NCI-H460 (cell line): ENCODE data around the gene MAPK9. TPM values are rescaled to one million over a fixed set of nuclear protein-coding genes. Genes with fewer than 3 reads are reported as not detected.
"Not testable (repeated sequence)": the region's sequence is repeated elsewhere in the genome, so short reads cannot be mapped to it uniquely, and the experiment has no call there.

Source experiments
- DNase-seq: peaks from one replicate; pipeline ENCODE4 v3.0.0-alpha.2; 2016; ENCODE audit warnings: low read depth; ENCODE audit errors: extremely low read depth
- total RNA-seq: library from RNA; depleted of rRNA; stranded (reverse); fragments of >200 nt; shearing (Covaris generic); gene quantifications from 2 replicates; pipeline ENCODE4 v1.2.3, GENCODE V29; 2014

MAPK9 gene
- total RNA-seq, 1 experiment from 2014 or later: 39.2 TPM

DNA sequence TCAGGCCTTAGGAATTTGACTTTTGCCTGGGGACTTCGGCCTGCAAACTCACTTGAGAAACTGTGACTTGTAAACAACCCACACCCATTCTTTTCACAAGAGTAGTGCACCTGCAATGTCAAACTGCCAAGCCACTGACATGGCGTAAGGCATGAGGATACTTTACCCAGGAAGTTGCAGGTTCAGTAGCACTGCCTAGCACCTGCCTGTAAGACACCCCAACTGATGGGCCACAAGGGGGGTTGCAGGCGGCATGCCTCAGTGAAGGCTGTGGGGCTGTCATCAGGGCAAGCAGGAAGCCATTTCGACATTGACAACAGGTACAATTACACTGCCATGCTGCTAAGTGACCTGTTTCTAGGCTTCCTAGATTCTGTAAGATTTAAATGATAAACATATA is 41.6 kb downstream of the MAPK9 start:
- no peak for DNase-seq

DNA sequence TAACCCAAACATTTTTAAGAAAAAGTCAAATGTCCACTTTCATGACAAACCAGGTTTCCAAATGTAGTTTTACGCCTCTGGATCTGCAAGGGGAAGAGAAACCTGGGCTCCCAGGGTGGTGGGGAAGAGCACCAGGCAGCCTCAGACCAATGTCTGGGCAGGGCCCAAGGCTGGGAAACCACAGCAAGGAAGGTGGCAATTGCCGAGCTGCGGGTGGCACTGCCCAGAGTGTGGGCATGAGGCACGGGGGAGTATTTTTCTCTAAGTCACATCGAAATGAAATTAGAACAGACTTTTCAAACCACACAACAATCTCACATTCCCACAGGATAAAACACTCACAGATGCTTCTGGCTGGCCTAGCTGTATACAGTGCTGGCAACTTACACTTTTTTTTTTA is 50.3 kb downstream of the MAPK9 start:
- DNase-seq: no peak

DNA sequence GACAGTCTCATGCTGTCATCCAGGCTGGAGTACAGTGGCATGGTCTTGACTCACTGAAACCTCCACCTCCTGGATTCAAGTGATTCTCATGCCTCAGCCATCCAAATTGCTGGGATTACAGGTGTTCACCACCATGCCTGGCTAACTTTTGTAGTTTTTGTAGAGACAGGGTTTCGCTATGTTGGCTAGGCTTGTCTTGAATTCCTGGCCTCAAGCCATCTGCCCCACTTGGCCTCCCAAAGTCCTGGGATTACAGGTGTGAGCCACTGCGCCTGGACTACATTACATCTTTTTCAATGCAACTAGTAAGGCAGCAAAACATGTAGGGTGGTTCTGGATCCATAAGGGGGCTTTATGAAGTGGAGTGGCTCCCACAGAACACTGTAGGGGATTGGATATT is 53.3 kb downstream of the MAPK9 start:
- no peak for DNase-seq

DNA sequence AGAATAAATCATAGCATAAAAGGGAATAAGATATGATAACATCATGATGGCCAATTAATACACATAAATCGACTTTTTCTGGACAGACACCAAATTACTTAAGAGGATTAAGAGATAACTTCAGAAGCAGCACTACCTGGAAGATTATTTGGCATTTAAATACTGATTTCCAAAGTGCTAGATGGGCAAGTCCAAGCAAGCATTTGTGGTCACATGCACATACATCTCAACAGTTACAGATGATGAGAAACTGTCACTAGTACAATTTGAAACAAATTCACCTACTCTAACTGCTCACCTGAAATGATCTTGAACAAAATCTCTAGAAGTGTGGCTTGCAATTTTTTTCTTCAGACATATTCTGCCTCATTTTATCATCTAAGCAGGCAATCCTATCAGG is 56.0 kb downstream of the MAPK9 start:
- no peak for DNase-seq

DNA sequence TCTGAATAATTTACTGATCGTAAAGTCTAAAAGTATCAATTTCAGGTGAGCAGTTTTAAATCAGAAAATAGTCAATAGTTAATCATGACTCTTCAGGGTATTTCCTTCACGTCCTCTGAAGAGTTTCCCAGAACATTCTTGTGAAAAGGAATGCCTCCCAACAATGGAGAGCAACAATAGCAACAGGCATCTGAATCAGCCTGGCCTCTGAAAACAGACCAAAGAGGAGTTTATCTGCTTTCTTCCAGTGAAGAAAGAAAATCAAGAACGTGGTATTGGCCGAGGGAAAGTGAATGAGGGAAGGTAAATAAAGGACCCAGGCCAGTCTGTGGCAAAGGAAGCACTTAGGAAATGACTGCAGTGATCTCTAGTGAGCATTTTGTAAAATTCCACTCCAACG is 56.8 kb downstream of the MAPK9 start:
- no peak for DNase-seq

DNA sequence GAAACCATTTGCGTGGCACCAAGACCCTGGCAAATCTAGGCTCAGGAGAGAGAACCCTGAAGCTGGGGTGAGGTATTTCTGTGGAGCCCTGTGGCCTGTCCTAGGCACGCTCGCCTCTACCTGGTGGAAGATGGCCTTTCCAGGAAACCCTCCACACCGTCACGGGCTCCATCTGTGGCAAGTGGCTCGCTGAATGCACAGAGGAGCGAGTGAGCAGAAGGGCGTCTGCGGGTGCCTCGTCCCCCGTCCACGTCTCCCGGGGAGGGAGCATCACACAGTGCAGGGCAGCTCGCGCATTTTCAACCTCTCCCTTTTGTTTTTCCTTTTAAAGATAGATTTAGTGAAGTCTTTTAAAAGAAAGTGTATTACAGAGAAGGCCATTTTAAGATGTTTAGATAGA is 57.6 kb downstream of the MAPK9 start:
- DNase-seq: no peak

DNA sequence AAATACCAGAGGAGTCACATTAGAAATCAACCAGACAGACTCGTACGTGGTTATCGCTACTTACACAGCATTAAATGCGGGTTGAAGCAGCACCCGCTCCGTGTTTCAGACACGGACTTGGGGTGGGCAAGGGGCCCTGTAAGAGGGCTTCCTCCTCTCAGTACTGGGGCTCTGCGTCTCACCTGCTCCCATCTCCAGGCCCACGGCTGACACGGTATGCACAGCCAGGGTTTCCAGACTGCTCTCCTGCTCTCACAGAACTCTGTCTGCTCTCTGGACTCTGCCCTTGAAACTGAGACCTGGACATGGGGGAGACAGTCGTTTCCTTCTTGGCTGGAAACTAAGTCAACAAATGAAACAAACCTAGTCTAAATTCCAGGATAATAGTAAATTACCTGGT is 58.2 kb downstream of the MAPK9 start:
- no peak for DNase-seq

DNA sequence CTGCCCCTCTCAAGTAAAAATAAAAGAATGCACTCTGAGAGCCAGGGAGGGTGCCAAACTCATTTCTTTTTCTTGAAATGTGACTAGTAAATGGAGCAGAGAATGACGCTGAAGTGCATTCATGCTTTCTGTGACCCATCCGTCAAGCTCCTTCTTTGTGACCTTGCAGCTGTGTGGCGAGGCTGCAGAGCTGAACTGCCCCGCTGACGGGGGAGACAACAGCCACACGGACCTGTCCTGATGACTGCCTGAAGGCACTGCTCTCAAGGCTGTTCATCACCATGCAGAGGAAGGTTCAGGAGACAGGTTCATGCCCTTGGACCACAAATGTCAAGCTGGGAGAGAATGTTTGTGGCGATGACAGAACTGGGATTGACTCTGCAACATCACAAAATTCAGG is 61.9 kb downstream of the MAPK9 start:
- no peak for DNase-seq

DNA sequence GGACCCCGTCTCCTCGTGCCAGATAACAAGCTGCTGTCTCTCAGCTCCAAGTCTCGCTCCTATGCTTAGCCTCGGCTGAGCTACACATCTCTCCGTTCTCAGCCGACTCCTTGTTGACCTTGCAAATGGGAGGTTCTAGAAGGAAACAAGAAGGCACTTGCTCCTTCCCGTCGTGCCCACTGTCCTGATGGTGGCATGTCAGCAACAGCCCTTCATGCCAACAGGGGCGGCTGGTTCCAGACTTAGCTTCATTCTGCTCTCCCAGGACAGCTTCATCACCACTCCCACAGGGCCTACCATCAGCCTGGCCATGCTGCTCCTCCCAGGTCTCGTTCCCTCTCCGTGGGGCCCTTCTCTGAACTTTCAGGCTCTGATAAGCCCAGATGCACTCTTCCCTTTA is 69.8 kb downstream of the MAPK9 start:
- no peak for DNase-seq

DNA sequence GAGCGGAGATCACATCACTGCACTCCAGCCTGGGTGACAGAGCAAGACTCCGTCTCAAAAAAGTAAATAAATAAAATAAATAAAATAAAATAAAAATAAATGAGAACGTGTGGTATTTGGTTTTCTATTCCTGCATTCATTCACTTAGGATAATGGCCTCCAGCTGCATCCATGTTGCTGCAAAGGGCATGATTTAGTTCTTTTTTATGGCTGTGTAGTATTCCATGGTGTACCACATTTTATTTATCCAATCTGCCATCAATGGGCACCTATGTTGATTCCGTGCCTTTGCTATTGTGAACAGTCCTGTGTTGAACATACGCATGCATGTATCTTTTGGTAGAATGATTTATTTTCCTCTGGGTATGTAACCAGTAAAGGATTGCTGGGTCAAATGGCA is 74.1 kb downstream of the MAPK9 start:
- no peak for DNase-seq

DNA sequence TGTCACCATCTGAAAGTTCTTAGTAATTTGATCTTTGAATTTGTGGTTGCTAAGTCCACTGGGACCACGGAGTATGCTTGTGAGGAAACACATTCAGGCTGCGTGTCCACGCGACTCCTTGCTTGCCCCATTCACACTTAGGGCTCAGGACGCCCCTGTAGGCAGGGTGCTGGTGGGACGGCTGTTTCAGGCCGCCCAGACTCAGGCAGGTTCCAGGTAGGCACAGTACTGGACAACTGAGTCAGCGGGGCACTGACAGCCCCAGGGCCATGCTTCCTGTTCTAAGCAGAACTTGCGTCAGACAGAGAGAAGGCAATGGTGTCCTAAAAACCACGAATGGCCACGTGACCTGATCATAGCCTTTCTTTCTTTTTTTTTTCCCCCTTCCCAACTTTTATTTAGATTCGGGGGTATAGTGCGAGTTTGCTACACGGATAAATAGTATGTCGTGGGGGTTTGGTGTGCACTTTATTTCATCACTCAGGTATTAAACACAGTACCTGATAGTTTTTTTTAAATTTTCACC is 75.2 kb downstream of the MAPK9 start:
- DNase-seq: no peak

DNA sequence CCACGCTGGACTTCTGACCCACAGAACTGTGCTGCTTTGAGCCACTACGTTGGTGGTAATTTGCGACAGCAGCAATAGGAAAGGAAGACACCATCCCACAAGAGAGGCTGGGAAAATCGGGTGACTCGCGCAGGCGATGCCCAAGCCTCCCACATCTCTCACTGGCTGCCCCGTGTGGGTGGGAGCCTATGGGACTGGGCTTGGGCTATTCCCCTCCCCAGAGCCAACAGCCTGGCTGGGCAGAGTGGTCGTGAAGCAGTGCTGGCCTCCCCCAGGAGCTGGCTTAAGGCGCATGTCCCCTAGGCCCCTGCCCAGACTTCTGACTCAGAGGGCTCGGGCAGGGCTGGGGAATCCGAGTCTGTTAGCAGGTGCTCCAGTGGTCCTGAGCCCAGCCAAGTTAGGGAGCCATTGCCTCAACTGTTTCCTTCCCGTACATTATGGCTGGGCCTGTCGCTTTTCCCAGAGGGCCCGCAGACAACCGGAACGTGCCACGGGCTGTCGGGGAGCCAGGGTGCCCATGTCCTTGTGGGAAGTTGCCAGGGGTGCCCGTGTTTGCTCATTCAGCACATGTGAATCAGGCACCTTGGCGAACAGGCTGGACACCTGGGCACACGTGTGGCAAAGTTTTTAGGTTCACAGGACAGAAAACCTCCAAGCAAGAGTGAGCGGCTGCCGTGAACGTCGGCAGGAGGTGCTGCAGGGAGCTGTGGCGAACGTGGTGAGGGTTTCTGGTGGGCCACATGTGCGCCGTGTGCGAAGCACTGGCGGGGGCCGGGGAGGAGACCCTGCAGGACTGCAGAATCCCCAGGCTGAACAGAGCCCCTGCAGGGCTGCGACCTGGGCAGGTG is 75.9 kb downstream of the MAPK9 start:
- DNase-seq: no peak

DNA sequence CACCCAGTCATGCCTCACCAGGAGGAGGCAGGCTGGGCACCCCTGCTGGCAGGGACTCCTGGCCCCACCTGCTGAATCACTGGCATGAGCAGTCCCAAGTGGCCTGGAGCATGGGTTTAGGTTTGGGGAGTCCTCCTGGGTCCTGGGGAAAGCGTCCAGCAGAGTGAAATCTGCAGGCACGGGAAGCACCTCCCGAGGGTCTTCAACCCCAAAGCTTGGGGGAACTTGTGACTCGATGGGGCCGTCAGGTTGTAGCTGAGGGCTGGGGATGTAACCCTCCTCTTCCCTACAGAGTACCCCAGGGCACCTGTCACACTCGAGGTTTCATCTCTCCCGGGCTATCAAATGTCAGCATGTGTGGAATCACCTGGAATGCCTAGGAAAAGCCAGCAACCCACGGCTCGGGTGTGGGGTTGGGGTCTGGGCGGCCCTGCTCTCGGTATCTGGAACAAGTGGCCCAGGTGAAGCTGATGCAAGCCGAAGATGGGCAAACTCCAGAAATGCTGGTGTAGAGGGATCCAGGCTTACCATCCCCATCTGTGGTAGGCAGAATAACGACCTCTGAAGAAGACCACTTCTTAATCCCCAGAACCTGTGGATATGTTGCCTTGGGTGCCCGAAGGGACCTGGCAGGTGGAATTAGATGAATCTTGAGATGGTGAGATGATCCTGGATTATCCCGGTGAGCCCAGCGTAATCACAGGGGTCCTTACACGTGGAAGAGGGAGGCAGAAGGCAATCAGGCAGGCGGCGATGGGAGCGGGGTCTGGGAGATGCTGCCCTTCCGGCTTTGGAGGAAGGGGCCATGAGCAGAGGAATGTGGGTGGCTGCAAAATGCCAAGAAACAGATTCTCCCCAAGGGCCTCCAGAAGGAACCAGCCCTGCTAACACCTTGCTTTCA is 76.8 kb downstream of the MAPK9 start:
- DNase-seq: no peak

DNA sequence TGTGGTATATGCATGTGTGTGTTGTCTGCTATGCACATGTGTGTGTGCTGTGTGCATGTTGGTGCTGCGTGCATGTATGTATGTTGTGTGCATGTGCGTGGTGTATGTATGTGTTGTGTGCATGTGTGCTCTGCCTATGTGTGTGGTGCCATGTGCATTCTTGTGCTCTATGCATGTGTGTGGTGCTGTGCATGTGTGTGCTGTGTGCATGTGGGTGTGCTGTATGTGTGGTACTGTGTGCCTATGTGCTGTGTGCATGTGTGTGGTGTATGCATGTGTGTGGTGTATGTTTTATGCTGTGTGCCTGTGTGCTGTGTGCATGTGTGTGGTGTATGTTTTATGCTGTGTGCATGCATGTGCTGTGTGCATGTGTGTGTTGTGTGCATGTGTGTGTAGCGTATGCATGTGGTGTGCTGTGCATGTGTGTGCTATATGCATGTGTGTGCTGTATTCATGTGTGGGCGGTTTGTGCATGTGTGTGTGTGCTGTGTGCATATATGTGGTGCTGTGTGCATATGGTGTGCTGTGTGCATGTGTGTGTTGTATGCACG is 78.2 kb downstream of the MAPK9 start:
- no peak for DNase-seq

DNA sequence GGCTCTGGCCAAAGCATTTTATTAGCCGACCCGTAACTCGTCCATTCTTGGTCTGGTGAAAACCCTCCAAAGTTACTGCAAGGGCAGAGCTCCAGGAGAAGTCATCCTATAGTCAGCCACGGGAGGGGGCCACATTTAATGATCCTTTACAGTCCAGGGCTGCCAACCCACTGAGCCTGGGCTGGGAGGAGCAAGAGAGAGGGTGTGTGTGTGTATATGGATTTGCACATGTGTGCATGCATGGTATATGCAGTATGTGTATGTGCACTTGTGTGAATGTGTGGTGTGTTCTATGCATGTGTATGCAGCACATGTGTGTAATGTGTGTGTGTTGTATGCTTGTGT is 78.7 kb downstream of the MAPK9 start:
- no peak for DNase-seq

DNA sequence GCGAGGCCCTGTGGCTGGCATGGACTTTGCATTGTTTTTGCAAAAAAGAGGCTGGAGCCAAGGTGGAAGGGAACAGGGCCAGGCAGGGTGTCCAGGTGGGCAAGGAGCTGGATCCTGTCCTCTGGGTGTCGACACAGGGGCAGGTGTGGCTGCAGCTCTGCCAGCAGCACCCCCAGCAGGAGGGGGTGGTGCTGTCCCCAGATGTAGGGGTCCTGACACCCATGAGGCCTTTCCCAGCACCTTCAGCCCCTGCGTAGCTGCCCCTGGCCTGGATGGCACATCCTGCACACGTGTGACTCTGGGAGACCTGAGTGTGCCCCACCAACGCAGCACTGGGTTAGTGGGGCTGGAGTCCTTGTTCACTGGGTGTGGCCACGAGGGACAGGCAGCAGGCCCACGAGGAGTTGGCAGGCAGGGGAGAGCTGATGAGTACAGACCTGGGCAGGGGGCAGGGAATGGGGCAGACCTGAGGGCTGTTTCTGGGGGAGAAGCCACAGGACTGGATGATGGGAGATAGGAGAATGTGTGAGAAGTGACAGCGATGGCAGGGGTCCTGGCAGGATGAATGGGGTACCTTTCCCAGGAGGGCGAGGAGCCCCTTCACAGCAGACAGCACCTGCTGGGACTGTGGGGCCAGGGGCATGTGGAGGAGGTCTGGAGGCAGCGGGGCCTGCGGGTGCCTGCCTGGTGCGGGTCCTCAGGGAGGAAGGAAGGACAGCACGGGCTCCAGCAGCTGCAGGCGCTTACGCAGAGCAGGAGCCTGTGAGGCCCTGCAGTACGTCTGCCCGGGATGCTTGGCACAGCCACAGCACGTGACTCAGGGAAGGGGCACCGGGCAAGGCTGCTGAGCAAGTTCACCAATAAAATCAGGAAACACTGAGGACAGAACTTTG is 79.3 kb downstream of the MAPK9 start:
- DNase-seq: no peak

DNA sequence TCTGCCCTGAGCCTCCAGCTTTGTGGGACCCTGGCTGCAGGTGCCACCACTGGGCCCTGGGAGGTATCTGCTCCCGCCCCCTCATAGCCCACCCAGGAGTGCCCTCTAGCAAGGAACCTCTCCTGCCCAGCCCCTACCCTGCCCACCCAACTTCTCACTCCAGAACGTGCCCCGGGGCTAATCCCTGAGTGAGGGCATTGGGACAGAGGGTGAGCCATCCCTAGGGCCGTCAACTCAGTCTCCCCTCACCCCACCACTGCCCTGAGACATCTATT is 80.2 kb downstream of the MAPK9 start:
- no peak for DNase-seq

DNA sequence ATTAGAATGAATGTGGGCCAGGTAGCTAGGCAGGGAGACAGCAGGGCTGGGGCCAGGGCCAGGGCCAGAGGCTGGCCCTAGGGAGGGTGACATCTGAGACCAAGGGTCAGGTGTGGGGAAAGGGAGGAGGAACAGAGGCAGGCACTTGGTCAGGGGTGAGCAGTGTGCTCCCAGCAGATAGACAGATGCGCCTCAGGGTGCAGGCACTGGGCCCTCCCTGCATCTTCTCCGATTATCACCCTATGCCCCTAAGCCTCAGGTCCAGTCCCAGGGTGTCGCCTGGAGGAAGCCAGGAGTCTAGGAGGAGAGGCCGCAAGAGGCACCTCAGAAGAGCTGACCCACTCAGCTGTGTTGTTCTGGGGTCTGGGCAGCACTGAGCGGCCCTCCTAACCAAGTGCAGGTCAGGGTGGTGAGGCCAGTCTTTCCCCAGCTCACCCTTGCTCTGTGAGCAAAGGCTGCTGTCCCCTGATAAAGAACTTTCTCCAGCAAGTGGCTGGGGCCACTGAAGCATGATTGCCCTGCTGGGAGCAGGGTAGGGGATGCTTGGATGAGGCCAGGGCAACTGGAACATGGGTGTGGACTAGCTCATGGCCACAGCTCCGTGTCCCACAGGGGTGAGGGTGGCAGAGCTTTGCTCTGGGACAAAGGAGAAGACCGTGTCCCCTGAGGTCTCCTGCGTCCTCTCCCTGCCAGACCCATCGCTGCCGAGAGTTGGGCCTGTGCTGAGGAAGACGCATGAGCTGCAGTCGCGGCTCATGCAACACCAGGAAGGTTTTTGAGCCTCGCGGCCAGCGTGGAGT is 80.7 kb downstream of the MAPK9 start:
- DNase-seq: no peak

DNA sequence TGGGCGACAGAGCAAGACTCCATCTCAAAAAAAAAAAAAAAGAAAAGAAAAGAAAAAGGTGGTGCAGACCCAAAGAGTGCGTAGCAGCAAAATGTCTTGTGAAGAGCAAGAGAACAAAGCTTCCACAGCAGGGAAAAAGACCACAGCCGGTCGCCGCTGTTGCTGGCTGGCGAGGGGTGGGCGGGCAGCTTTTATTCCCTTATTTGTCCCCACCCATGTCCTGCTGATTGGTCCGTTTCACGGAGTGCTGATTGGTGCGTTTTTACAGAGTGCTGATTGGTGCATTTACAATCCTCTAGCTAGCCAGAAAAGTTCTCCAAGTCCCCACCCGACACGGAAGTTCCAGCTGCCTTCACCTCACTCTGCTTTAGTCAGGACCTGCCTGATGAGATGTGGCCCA is 81.8 kb downstream of the MAPK9 start:
- DNase-seq: not testable (repeated sequence)

DNA sequence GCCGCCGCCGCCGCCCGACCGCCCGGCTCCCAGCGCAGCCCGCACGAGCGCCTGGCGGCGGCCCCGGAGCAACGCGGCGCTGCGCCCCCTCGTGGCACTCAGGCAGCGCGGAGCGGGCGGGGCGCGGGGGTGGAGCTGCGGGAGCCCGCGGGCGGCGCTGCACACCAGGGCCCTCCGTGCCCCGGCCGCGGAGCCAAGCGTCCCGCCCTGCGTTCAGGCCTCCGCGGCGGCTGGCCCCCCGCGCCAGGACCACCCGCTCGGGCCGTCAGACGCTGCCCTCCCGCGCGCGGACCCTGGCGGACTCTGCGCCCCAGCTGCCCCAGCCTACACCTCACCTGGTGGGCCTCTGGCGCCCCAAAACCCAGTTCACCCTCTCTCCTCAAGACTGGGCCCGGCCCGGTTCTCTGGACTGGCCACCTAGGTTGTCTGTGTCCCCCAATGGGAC is 82.7 kb downstream of the MAPK9 start, which contains the start of gene RASGEF1C:
Gene RASGEF1C (minus strand): TSS at position 75 of the 445 bp plus-strand sequence. CDS start 71,159 bp downstream, outside the sequence.
- peak; percentile 62 for DNase-seq
